HCT116 (cell line): ENCODE measurements around the gene RTKN2. TPM values are rescaled to one million over a fixed set of nuclear protein-coding genes. Genes with fewer than 3 reads are reported as not detected.

Source experiments
- ATAC-seq: fragments of 200-7000 bp; cut with Tn5 transposase; 2 replicates; pipeline ENCODE4 v1.9.1; 2020; ENCODE audit warnings: mild to moderate bottlenecking, moderate library complexity
- BruUV-seq: library from RNA; stranded (reverse); fragments of 400-500 nt; replicated peaks from 2 replicates; lab custom pipeline; 2021; lab: Mats Ljungman, UMichigan
- CTCF ChIA-PET: fragments of 300-600 bp; sonication (Branson Sonifier 250); formaldehyde crosslinking; loops from one replicate; lab custom pipeline; 2021; ENCODE audit warnings: antibody characterized with exemption; lab: Charles Lee
- POLR2A ChIA-PET: fragments of 300-600, 350-600 bp; sonication (Branson Sonifier 250); formaldehyde crosslinking; loops from one replicate; lab custom pipeline; 2021; ENCODE audit warnings: antibody characterized with exemption; lab: Charles Lee
- RAD21 ChIA-PET, 2 experiments: fragments of 300-600 bp; sonication (Branson Sonifier 250); formaldehyde crosslinking; loops; one replicate each; lab custom pipeline; 2023; ENCODE audit warnings: low total read pairs in 2 of 2; ENCODE audit not compliant: uncharacterized antibody in 2 of 2, unreplicated experiment in 2 of 2, low non-redundant PET in 1 of 2; lab: Charles Lee
- DNase-seq: peaks from one replicate; pipeline ENCODE4 v3.0.0-alpha.2; 2010; ENCODE audit warnings: low read depth, low spot score
- H2AFZ ChIP-seq: fragments of 200-600 bp; shearing (Covaris generic), sonication (generic); 2 replicates; pipeline ENCODE4 v1.6.1; 2017; ENCODE audit warnings: low read depth, mixed run types, mixed read lengths, antibody characterized with exemption, low read length; ENCODE audit not compliant: poor library complexity, severe bottlenecking
- H3K27ac ChIP-seq: 2 replicates; pipeline ENCODE4 v1.5.1; 2012; ENCODE audit warnings: low read depth, low read length
- H3K27me3 ChIP-seq: fragments of 200-600 bp; sonication (generic); 2 replicates; pipeline ENCODE4 v1.6.1; 2016; ENCODE audit warnings: mixed run types, low read length, mixed read lengths; ENCODE audit not compliant: insufficient read depth
- H3K36me3 ChIP-seq, 2 experiments: fragments of 200-500 bp in 1 of 2; fragments of 200-600 bp in 1 of 2; sonication (Bioruptor generic) in 1 of 2; sonication (generic) in 1 of 2; 2 replicates each; pipeline versions ENCODE4 v1.5.1 to v1.6.1; 2014 to 2016; ENCODE audit warnings: low read length in 2 of 2, inconsistent platforms in 1 of 2, mixed read lengths in 1 of 2, mixed run types in 1 of 2; ENCODE audit not compliant: insufficient read depth in 2 of 2, control insufficient read depth in 1 of 2
- H3K4me1 ChIP-seq, 2 experiments: fragments of 200-600 bp in 1 of 2; sonication (generic) in 1 of 2; 2 replicates each; pipeline versions ENCODE4 v1.5.1 to v1.6.1; 2012 to 2017; ENCODE audit warnings: low read length in 2 of 2, inconsistent platforms in 1 of 2, mild to moderate bottlenecking in 1 of 2, mixed read lengths in 1 of 2, mixed run types in 1 of 2, moderate library complexity in 1 of 2; ENCODE audit not compliant: insufficient read depth in 2 of 2, control insufficient read depth in 1 of 2
- H3K4me2 ChIP-seq: fragments of 200-600 bp; sonication (generic); 2 replicates; pipeline ENCODE4 v1.6.1; 2017; ENCODE audit warnings: mixed run types, low read length, mixed read lengths
- H3K4me3 ChIP-seq, 2 experiments: fragments of 200-600 bp in 1 of 2; sonication (generic) in 1 of 2; replicated peaks in 1 of 2; 2 replicates each; pipeline ENCODE4 v1.5.1; 2011 to 2016; ENCODE audit warnings: low read length in 2 of 2, control low read depth in 1 of 2, low read depth in 1 of 2, mild to moderate bottlenecking in 1 of 2, mixed read lengths in 1 of 2, mixed run types in 1 of 2
- H3K79me2 ChIP-seq: fragments of 200-600 bp; sonication (generic); 2 replicates; pipeline ENCODE4 v1.6.1; 2017; ENCODE audit warnings: mild to moderate bottlenecking, mixed run types, low read length, moderate library complexity, mixed read lengths; ENCODE audit not compliant: insufficient read depth
- H3K9ac ChIP-seq: fragments of 200-600 bp; sonication (generic); 2 replicates; pipeline ENCODE4 v1.6.1; 2016; ENCODE audit warnings: low read length, mixed read lengths
- H3K9me2 ChIP-seq: fragments of 200-600 bp; sonication (generic), shearing (Covaris generic); 2 replicates; pipeline ENCODE4 v1.6.1; 2017; ENCODE audit warnings: mixed run types, mild to moderate bottlenecking, moderate library complexity; ENCODE audit not compliant: insufficient read depth
- H3K9me3 ChIP-seq, 2 experiments: fragments of 200-500 bp in 1 of 2; fragments of 200-600 bp in 1 of 2; sonication (Bioruptor generic) in 1 of 2; sonication (generic) in 1 of 2; 2 replicates each; pipeline ENCODE4 v1.6.1; 2014 to 2017; ENCODE audit warnings: low read length in 2 of 2, mixed read lengths in 2 of 2, inconsistent platforms in 1 of 2, low read depth in 1 of 2, mild to moderate bottlenecking in 1 of 2, mixed run types in 1 of 2, moderate library complexity in 1 of 2; ENCODE audit not compliant: control insufficient read depth in 1 of 2, insufficient read depth in 1 of 2
- H4K20me1 ChIP-seq: fragments of 200-600 bp; sonication (generic), shearing (Covaris generic); 2 replicates; pipeline ENCODE4 v1.6.1; 2017; ENCODE audit warnings: mixed run types, mild to moderate bottlenecking, moderate library complexity; ENCODE audit not compliant: insufficient read depth
- ATF3 ChIP-seq: IDR thresholded peaks from 2 replicates; pipeline ENCODE4 v1.6.1; 2012
- CBX3 ChIP-seq: IDR thresholded peaks from 2 replicates; pipeline ENCODE4 v1.6.1; 2012; ENCODE audit warnings: low read depth
- CEBPB ChIP-seq: IDR thresholded peaks from 2 replicates; pipeline ENCODE4 v1.6.1; 2012; ENCODE audit warnings: low read depth
- CTCF ChIP-seq, 3 experiments: fragments of 200-600 bp in 1 of 3; sonication (generic) in 1 of 3; IDR thresholded peaks in 2 of 3; conservative IDR thresholded peaks in 1 of 3; 2 replicates each; pipeline ENCODE4 v1.5.1; 2012 to 2017; ENCODE audit warnings: low read depth in 2 of 3, low read length in 2 of 3, antibody characterized with exemption in 1 of 3, borderline replicate concordance in 1 of 3, control low read depth in 1 of 3, mild to moderate bottlenecking in 1 of 3, mixed read lengths in 1 of 3, mixed run types in 1 of 3, moderate library complexity in 1 of 3; ENCODE audit not compliant: insufficient read depth in 1 of 3
- ELF1 ChIP-seq: IDR thresholded peaks from 2 replicates; pipeline ENCODE4 v1.6.1; 2012; ENCODE audit warnings: low read depth, borderline replicate concordance
- MAX ChIP-seq: IDR thresholded peaks from 2 replicates; pipeline ENCODE4 v1.6.1; 2012
- POLR2AphosphoS5 ChIP-seq: IDR thresholded peaks from 2 replicates; pipeline ENCODE4 v1.6.1; 2011; ENCODE audit warnings: mild to moderate bottlenecking, low read depth, low read length, moderate library complexity
- RAD21 ChIP-seq: IDR thresholded peaks from 2 replicates; pipeline ENCODE4 v1.6.1; 2012; ENCODE audit warnings: low read depth, mild to moderate bottlenecking
- SIN3A ChIP-seq: IDR thresholded peaks from 2 replicates; pipeline ENCODE4 v1.6.1; 2012; ENCODE audit warnings: low read depth
- TCF7L2 ChIP-seq: IDR thresholded peaks from 2 replicates; pipeline ENCODE4 v1.7.0; 2011; ENCODE audit warnings: borderline replicate concordance, inconsistent platforms; ENCODE audit not compliant: insufficient read depth, insufficient read length; ENCODE audit errors: extremely low read depth
- ZBTB33 ChIP-seq: IDR thresholded peaks from 2 replicates; pipeline ENCODE4 v1.6.1; 2011; ENCODE audit warnings: mild to moderate bottlenecking, low read length, moderate library complexity; ENCODE audit not compliant: insufficient replicate concordance; ENCODE audit errors: extremely low read depth
- intact Hi-C: fragments of 100-400 bp; cut with micrococcal nuclease; formaldehyde crosslinking; loops from 2 replicates; pipeline ENCODE4 v1.10.0; 2022
- total RNA-seq: library from RNA; stranded (reverse); gene quantifications from one replicate; pipeline ENCODE4 v1.2.1, GENCODE V29; 2021; ENCODE audit not compliant: unreplicated experiment

The RTKN2 gene
- total RNA-seq, 1 experiment from 2014 or later, result 7.9 TPM

GRCh38 chr10:62248465-62248864, 20.2 kb downstream of the RTKN2 start (continued):
- TF ChIP-seq CTCF (IDR thresholded peaks at IDR 0.05 in 2 of 3, conservative IDR thresholded peaks at IDR 0.05 in 1 of 3; ENCODE audit: borderline replicate concordance in 1 of 3, insufficient read depth in 1 of 3, low read depth in 2 of 3, low read length in 2 of 3), result peak; percentile 19 to 51 (median 41); a peak in 4 of 6 replicates

GRCh38 chr10:62244785-62245467, 23.7 kb downstream of the RTKN2 start:
- no peak for TF ChIP-seq ZBTB33
- no peak for TF ChIP-seq SIN3A
- no peak for TF ChIP-seq POLR2AphosphoS5
- TF ChIP-seq CTCF (IDR thresholded peaks at IDR 0.05 in 2 of 3, conservative IDR thresholded peaks at IDR 0.05 in 1 of 3; ENCODE audit: borderline replicate concordance in 1 of 3, insufficient read depth in 1 of 3, low read depth in 2 of 3, low read length in 2 of 3), result peak; percentile 83 to 91 (median 83)
- TF ChIP-seq CBX3, result 0 out of 2 replicates have a peak, but pooled peaks have one; percentile 37
- TF ChIP-seq CEBPB, result no peak
- TF ChIP-seq RAD21, result peak; percentile 86
- TF ChIP-seq ATF3, result no peak
- TF ChIP-seq MAX, result 0 out of 2 replicates have a peak, but pooled peaks have one; percentile 12
- TF ChIP-seq TCF7L2, result no peak
- no peak for TF ChIP-seq ELF1
- Histone ChIP-seq H4K20me1 (no peaks in the 10 kb centered on the region), H3K9ac (no peak overlapping the region), H3K27me3 (no peaks in the 10 kb centered on the region), H3K36me3 (no peaks in the 10 kb centered on the region), H3K27ac (no peak overlapping the region), H3K4me3 (no peak overlapping the region), H3K4me1 (peaks cover 6 to 13% of the 10 kb centered on the region in 2 experiments), H3K4me2 (no peak overlapping the region), H3K9me2 (no peaks in the 10 kb centered on the region), H3K9me3 (no peaks in the 10 kb centered on the region), H2AFZ (no peak overlapping the region), H3K79me2 (no peaks in the 10 kb centered on the region)
- POLR2A ChIA-PET, result interaction anchor here (0.7 kb wide), 1 partner anchor 900 kb away, joined by 3 read pairs; no protein-coding TSS in a partner anchor
- ATAC-seq, result peak; percentile 84
- DNase-seq, result peak; percentile 53
- CTCF ChIA-PET, result interaction anchor here (0.9 to 3.8 kb wide), 10 partner anchors 17 to 512 kb away, joined by 3 to 78 read pairs (median 4); no protein-coding TSS in a partner anchor
- RAD21 ChIA-PET, result interaction anchor here (1.2 to 1.8 kb wide), 2 partner anchors 206 kb away, joined by 5 to 12 read pairs; no protein-coding TSS in a partner anchor
- BruUV-seq, result no TSS peak
- intact Hi-C loops, result loop anchor here (1.0 to 10.0 kb wide), 5 partner anchors 207 to 1430 kb away; no protein-coding TSS in a partner anchor
